HepG2 (cell line): ENCODE results near the gene CCNYL1. TPM values are rescaled to one million over a fixed set of nuclear protein-coding genes. Genes with fewer than 3 reads are reported as not detected.

Experiments used
- ATAC-seq: fragments of 200-7000 bp; cut with Tn5 transposase; 3 replicates; pipeline ENCODE4 v1.9.1; 2020; ENCODE audit warnings: mild to moderate bottlenecking, moderate library complexity
- BruUV-seq: library from RNA; stranded (reverse); fragments of 400-500 nt; replicated peaks from 2 replicates; lab custom pipeline; 2021; lab: Mats Ljungman, UMichigan
- CTCF ChIA-PET: fragments of 300-600 bp; formaldehyde crosslinking; extraction: SDS; loops from one replicate; lab custom pipeline; 2021; ENCODE audit warnings: low total read pairs, inconsistent platforms, low intra/inter-chr PET ratio; lab: Yijun Ruan, JAX
- POLR2A ChIA-PET: fragments of 350-600 bp; sonication (Branson Sonifier 250); formaldehyde crosslinking; loops from one replicate; lab custom pipeline; 2020; ENCODE audit warnings: antibody characterized with exemption, inconsistent platforms; lab: Yijun Ruan, JAX
- DNase-seq: peaks from one replicate; pipeline ENCODE4 v3.0.0-alpha.2; 2015; ENCODE audit warnings: low spot score
- FAIRE-seq: peaks from 3 replicates; lab custom pipeline; 2011; peaks lifted over from hg19 to GRCh38; lab: Jason Lieb, UNC
- H2AFZ ChIP-seq: one replicate; pipeline ENCODE4 v1.6.1; 2011; ENCODE audit warnings: low read length, inconsistent platforms
- H3K27ac ChIP-seq: fragments of 300-600 bp; 3 replicates; pipeline ENCODE4 v1.8.0; 2011; ENCODE audit warnings: mixed run types, mild to moderate bottlenecking, mixed read lengths, low read length, inconsistent platforms; ENCODE audit not compliant: insufficient read depth; ENCODE audit errors: extremely low read length
- H3K27me3 ChIP-seq, 2 experiments: fragments of 200-600 bp in 1 of 2; 2 replicates in 1 of 2; 3 replicates in 1 of 2; pipeline versions ENCODE4 v1.6.0 to v1.8.0; 2011; ENCODE audit warnings: low read length in 2 of 2, mild to moderate bottlenecking in 2 of 2, moderate library complexity in 2 of 2, inconsistent platforms in 1 of 2; ENCODE audit not compliant: insufficient read depth in 2 of 2, control insufficient read depth in 1 of 2
- H3K36me3 ChIP-seq, 2 experiments: fragments of 200-600 bp in 1 of 2; replicated peaks in 1 of 2; 2 replicates in 1 of 2; 3 replicates in 1 of 2; pipeline versions ENCODE4 v1.5.1 to v1.8.0; 2011; ENCODE audit warnings: low read length in 2 of 2, inconsistent platforms in 1 of 2; ENCODE audit not compliant: insufficient read depth in 2 of 2, control insufficient read depth in 1 of 2
- H3K4me1 ChIP-seq: 2 replicates; pipeline ENCODE4 v1.5.1; 2012; ENCODE audit warnings: low read length, inconsistent platforms; ENCODE audit not compliant: insufficient read depth
- H3K4me2 ChIP-seq: 2 replicates; pipeline ENCODE4 v1.6.0; 2011; ENCODE audit warnings: low read depth, low read length, inconsistent platforms
- H3K4me3 ChIP-seq, 3 experiments: fragments of 200-600 bp in 1 of 3; sonication (generic), shearing (Covaris generic) in 1 of 3; replicated peaks in 1 of 3; 2 replicates each; pipeline ENCODE4 v1.5.1; 2011 to 2016; ENCODE audit warnings: low read length in 3 of 3, inconsistent platforms in 2 of 3, low read depth in 2 of 3, mild to moderate bottlenecking in 2 of 3, control low read depth in 1 of 3, mixed read lengths in 1 of 3; ENCODE audit not compliant: insufficient read depth in 1 of 3
- H3K79me2 ChIP-seq: one replicate; pipeline ENCODE4 v1.6.1; 2011; ENCODE audit warnings: low read length, inconsistent platforms; ENCODE audit not compliant: insufficient read depth
- H3K9ac ChIP-seq: 2 replicates; pipeline ENCODE4 v1.6.0; 2011; ENCODE audit warnings: mild to moderate bottlenecking, low read depth, low read length, inconsistent platforms; ENCODE audit not compliant: insufficient read depth
- H3K9me3 ChIP-seq: 2 replicates; pipeline ENCODE4 v1.5.1; 2012; ENCODE audit warnings: mild to moderate bottlenecking, low read length
- H4K20me1 ChIP-seq: 2 replicates; pipeline ENCODE4 v1.6.0; 2011; ENCODE audit warnings: inconsistent platforms, mild to moderate bottlenecking, low read length, moderate library complexity; ENCODE audit not compliant: insufficient read depth
- HNRNPK ChIP-seq: fragments of 200-400 bp; formaldehyde crosslinking; IDR thresholded peaks from 2 replicates; pipeline ENCODE4 v1.6.1; 2018; ENCODE audit warnings: low read length, low read depth, moderate library complexity, mild to moderate bottlenecking; ENCODE audit not compliant: poor library complexity, severe bottlenecking
- NONO ChIP-seq, 2 experiments: fragments of 450-650 bp in 1 of 2; sonication (generic) in 1 of 2; formaldehyde crosslinking in 1 of 2; IDR thresholded peaks in 1 of 2; conservative IDR thresholded peaks in 1 of 2; 2 replicates each; pipeline versions ENCODE4 v1.6.1 to v1.8.0; 2017 to 2022; ENCODE audit warnings: mild to moderate bottlenecking in 1 of 2, missing genetic modification reagents in 1 of 2, moderate library complexity in 1 of 2
- NR2F2 ChIP-seq: IDR thresholded peaks from 2 replicates; pipeline ENCODE4 v1.6.1; 2012; ENCODE audit warnings: low read depth, inconsistent platforms, borderline replicate concordance
- PCBP2 ChIP-seq: fragments of 200-400 bp; formaldehyde crosslinking; optimal IDR thresholded peaks from 2 replicates; pipeline ENCODE3; 2018; ENCODE audit warnings: low read length, low read depth; ENCODE audit not compliant: poor library complexity, severe bottlenecking
- WGBS: methylation state at CpG from one replicate; pipeline ENCODE4 v1.1.6; 2017; ENCODE audit warnings: low lambda C conversion rate; 5-methylcytosine and 5-hydroxymethylcytosine counted together
- in situ Hi-C: cut with HindIII; loops from 2 replicates; pipeline ENCODE4 v1.10.0; 2017; ENCODE audit warnings: low pct_unique_long_range_greater_than_20kb; ENCODE audit not compliant: extremely low pct_ligation_motif_present
- intact Hi-C: fragments of 100-400 bp; cut with micrococcal nuclease; formaldehyde crosslinking; loops from one replicate; pipeline ENCODE4 v1.10.0; 2022; ENCODE audit not compliant: unreplicated experiment
- polyA plus RNA-seq, 8 experiments: library from polyadenylated mRNA; depleted of rRNA in 3 of 8; stranded (reverse) in 7 of 8; unstranded in 1 of 8; fragments of >200 nt; fragmentation: Illumina TruSeq in 4 of 8; extraction: Trizol in 4 of 8; gene quantifications; 2 replicates each; pipeline versions ENCODE4 v1.2.1 to v1.2.3, GENCODE V29; 2011 to 2016; ENCODE audit warnings: low read depth in 4 of 8, missing spikeins in 1 of 8, mixed read lengths in 1 of 8; ENCODE audit not compliant: insufficient read depth in 1 of 8
- total RNA-seq, 5 experiments: library from RNA; depleted of rRNA; stranded (reverse); fragments of >200 nt; fragmentation: Illumina TruSeq; extraction: Trizol; gene quantifications; 2 replicates each; pipeline ENCODE4 v1.2.3, GENCODE V29; 2016; ENCODE audit warnings: low read depth in 1 of 5
- TF ChIP-seq, protein P1 (sequence below): sonication (generic); formaldehyde crosslinking; conservative IDR thresholded peaks from 2 replicates; pipeline ENCODE4 v1.4.0; 2020; ENCODE audit warnings: mild to moderate bottlenecking, missing genetic modification reagents, moderate library complexity
- TF ChIP-seq, protein P2 (sequence below): sonication (generic); formaldehyde crosslinking; IDR thresholded peaks from 2 replicates; pipeline ENCODE4 v1.8.0; 2022; ENCODE audit warnings: missing genetic modification reagents, mild to moderate bottlenecking, moderate library complexity, borderline replicate concordance

CCNYL1 gene
- total and polyA plus RNA-seq, 2 of the 13 experiments (the other 11 are each of a cell fraction or from before 2014, with no cell fraction given), result 12.5 to 16.2 TPM

DNA sequence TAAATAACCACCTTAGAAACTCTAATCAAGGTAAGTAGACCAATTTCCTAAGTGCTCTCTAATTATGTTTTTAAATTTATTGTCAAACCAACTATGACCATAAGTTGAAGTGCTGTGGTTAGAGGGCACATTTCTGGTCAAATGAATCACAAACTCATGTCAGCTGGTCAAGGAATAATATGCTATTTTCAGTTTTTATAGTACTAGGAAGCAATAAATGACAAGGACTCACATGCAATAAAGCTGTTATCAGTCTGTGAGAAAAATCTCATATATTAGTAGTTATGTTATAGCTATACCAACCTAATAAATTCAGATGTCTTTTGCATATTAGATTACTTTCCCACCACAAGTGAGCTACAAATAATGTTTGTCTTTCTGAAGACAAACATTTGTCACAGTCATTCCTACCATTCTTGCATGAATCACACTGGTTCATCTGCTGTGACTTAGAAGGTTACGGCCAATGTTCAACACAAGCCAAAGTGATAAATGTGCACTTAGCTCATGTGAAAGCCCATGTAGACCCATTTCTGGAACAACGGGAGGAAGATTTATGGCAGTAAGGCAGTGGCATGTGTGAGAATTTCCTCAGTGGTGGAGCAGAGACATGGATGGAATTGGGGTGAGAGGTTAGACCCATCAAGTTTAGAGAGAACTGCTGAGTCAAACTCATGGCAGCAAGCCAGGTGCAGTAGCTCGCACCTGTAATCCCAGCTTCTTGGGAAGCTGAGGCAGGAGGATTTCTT is 27.4 kb upstream of the CCNYL1 start (continued):
- TF ChIP-seq, protein P1, sequence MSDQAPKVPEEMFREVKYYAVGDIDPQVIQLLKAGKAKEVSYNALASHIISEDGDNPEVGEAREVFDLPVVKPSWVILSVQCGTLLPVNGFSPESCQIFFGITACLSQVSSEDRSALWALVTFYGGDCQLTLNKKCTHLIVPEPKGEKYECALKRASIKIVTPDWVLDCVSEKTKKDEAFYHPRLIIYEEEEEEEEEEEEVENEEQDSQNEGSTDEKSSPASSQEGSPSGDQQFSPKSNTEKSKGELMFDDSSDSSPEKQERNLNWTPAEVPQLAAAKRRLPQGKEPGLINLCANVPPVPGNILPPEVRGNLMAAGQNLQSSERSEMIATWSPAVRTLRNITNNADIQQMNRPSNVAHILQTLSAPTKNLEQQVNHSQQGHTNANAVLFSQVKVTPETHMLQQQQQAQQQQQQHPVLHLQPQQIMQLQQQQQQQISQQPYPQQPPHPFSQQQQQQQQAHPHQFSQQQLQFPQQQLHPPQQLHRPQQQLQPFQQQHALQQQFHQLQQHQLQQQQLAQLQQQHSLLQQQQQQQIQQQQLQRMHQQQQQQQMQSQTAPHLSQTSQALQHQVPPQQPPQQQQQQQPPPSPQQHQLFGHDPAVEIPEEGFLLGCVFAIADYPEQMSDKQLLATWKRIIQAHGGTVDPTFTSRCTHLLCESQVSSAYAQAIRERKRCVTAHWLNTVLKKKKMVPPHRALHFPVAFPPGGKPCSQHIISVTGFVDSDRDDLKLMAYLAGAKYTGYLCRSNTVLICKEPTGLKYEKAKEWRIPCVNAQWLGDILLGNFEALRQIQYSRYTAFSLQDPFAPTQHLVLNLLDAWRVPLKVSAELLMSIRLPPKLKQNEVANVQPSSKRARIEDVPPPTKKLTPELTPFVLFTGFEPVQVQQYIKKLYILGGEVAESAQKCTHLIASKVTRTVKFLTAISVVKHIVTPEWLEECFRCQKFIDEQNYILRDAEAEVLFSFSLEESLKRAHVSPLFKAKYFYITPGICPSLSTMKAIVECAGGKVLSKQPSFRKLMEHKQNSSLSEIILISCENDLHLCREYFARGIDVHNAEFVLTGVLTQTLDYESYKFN (CRISPR knock-in tag), result peak; percentile 52

DNA sequence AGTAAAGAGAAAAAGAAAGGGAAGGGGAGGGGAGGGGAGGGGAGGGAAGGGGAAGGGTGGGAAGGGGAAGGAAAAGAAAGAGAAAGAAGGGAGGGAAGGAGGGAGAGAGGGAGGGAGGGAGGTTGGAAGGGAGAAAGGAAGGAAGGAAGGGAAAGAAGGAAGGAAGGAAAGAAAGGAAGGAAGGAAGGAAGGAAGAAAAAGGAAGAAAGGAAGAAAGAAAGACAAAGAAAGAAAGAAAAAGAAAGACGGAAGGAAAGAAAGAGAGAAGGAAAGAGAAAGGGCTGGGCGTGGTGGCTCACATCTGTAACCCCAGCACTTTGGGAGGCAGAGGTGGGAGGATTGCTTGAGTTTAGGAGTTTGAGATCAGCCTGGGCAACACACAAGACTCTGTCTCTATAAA is 24.6 kb upstream of the CCNYL1 start:
- in situ Hi-C loops, result no loop called here
- Histone ChIP-seq H3K4me2 (no peak overlapping the region), H4K20me1 (no peaks in the 10 kb centered on the region), H3K36me3 (no peaks in the 10 kb centered on the region), H3K9me3 (no peaks in the 10 kb centered on the region), H3K4me3 (no peak overlapping the region), H3K27ac (no peak overlapping the region), H3K79me2 (no peaks in the 10 kb centered on the region), H3K4me1 (peaks cover 32% of the 10 kb centered on the region), H2AFZ (no peak overlapping the region), H3K9ac (no peak overlapping the region), H3K27me3 (no peaks in the 10 kb centered on the region)
- intact Hi-C loops, result no loop called here
- no TSS peak for BruUV-seq
- FAIRE-seq, result no peak
- CTCF ChIA-PET, result no interaction called here
- 44% methylated on average over 2 of the region's 2 CpGs for WGBS
- POLR2A ChIA-PET, result interaction anchor here (1.1 to 1.4 kb wide), 2 partner anchors 24 to 61 kb away, joined by 4 to 5 read pairs; partner anchors contain the start of genes CCNYL1 and METTL21A
- TF ChIP-seq PCBP2 (peak; percentile 61), NR2F2 (no peak), NONO (IDR thresholded peaks at IDR 0.05) (0 out of 2 replicates have a peak, but pooled peaks have one; percentile 51), NONO (CRISPR knock-in tag; conservative IDR thresholded peaks at IDR 0.05) (no peak), HNRNPK (peak; percentile 43)
- TF ChIP-seq, protein P2, sequence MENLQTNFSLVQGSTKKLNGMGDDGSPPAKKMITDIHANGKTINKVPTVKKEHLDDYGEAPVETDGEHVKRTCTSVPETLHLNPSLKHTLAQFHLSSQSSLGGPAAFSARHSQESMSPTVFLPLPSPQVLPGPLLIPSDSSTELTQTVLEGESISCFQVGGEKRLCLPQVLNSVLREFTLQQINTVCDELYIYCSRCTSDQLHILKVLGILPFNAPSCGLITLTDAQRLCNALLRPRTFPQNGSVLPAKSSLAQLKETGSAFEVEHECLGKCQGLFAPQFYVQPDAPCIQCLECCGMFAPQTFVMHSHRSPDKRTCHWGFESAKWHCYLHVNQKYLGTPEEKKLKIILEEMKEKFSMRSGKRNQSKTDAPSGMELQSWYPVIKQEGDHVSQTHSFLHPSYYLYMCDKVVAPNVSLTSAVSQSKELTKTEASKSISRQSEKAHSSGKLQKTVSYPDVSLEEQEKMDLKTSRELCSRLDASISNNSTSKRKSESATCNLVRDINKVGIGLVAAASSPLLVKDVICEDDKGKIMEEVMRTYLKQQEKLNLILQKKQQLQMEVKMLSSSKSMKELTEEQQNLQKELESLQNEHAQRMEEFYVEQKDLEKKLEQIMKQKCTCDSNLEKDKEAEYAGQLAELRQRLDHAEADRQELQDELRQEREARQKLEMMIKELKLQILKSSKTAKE, result no peak
- no peak for DNase-seq
- ATAC-seq, result no peak
